ENCODE data around the gene NTSR1.

The NTSR1 gene

DNA sequence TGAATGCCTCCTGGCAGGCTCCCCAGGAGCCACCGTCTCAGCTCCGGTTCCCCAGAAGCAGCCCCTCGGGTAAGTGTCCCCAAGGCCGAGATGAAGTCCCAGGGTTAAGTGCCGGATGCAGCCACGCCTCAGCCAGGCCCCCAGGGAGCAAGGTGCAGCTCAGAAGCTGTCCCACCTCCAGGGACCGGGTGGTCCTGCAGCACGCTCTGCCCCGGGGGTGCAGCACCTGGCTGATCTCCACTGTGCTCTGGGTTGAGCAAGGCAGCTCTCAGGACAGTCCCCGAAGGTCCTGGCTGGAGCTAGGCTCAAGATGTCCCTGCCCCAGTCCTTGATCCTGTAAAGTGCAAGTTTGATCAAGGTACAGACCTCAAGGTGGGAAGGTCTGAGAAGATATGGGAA lies 15.1 kb upstream of the NTSR1 start:
- no peak for DNase-seq (ENCODE audit: low read depth in 2 of 2)

- no peak for DNase-seq (ENCODE audit: low read depth in 2 of 2)
Observed at GRCh38 chr20:62694106-62694505, 14.5 kb upstream of the NTSR1 start.

DNA sequence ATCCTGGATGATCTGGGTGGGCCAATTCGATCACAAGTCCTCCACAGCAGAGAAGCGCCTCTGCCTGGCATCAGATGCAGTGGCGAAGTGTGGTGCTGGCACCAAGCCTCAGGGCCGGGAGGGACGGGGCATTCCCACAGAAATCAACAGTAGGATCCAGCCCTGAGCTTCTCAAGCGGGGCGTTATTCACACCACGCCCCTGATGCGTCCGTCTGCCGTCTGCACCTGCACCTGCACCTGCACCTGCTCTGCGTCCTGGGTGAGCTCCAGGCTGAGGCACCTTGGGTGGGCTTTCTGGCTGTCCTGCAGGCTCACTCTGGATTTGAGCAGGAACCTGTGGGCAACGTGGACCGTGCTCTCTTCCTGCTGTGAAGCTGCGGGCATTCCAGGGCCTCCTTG lies 13.8 kb upstream of the NTSR1 start:
- DNase-seq (ENCODE audit: low read depth in 2 of 2) = no peak

- DNase-seq (ENCODE audit: low read depth in 2 of 2) = no peak
Observed at GRCh38 chr20:62695448-62696414, 12.9 kb upstream of the NTSR1 start.

DNA sequence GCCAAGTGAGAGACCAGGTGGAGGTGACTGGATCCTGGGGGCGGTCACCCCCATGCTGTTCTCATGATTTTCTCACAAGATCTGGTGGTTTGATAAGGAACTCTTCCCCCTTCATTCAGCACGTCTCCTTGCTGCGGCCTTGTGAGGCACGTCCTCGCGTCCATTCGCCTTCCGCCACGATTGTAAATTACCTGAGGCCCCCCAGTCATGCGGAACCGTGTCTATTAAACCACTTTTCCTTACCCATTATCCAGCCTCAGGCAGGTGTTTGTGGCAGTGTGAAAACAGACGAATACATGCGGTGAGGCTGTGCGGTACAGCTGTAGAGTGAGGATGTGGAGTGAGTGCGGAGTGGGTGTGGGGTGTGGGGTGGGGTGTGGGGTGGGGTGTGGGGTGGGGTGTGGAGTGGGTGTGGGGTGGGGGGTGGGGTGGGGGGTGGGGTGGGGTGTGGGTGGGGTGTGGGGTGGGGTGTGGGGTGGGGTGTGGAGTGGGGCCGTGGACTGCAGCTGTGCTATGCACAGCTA lies 12.1 kb upstream of the NTSR1 start:
- no peak for DNase-seq (ENCODE audit: low read depth in 2 of 2)

- DNase-seq (ENCODE audit: low read depth in 2 of 2) = no peak
Observed at GRCh38 chr20:62696989-62697388, 11.6 kb upstream of the NTSR1 start.

- no peak for DNase-seq (ENCODE audit: low read depth in 2 of 2)
Observed at GRCh38 chr20:62697468-62697912, 11.1 kb upstream of the NTSR1 start.

DNA sequence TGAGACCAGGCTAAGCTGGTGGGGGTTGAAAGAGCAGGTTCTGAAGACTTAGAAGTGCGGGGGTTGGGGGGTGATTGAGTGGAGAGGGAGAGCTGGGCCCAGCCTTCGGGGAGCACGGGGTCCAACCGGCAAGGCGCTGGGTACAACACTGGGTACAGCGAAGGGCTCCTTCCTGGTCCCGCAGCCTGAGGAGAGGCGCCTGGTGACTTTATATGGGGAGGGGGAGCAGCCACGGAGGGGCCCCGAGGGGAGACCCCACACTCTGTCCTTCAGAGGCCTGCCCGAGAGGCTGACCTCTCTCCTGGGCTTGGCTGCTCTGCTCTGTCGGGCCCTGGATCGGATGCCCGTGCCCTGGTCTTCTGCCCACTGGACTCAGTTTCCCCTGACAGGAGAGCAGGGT lies 10.4 kb upstream of the NTSR1 start:
- DNase-seq (ENCODE audit: low read depth in 2 of 2) = no peak

DNA sequence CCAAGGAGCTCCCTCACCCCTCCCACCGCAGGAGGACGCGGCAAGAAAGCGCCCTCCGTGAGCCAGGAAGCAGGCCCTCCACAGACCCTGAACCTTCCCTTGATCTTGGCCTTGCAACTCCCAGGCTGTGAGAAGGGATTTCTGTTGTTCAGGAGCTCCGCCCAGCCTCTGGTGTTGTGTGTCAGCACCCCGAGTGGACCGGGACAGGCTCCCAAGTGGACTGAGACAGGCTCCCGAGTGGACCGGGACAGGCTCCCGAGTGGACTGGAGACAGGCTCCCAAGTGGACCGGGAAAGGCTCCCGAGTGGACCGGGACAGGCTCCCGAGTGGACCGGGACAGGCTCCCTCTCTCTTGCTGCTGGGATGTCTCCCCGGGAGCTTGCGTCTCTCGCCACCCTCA lies 9.3 kb upstream of the NTSR1 start:
- no peak for DNase-seq (ENCODE audit: low read depth in 2 of 2)

GRCh38 chr20:62699741-62700140 lies 8.9 kb upstream of the NTSR1 start:
- no peak for DNase-seq (ENCODE audit: low read depth in 2 of 2)

GRCh38 chr20:62700261-62700930 lies 8.2 kb upstream of the NTSR1 start:
- DNase-seq (ENCODE audit: low read depth in 2 of 2) = no peak

DNA sequence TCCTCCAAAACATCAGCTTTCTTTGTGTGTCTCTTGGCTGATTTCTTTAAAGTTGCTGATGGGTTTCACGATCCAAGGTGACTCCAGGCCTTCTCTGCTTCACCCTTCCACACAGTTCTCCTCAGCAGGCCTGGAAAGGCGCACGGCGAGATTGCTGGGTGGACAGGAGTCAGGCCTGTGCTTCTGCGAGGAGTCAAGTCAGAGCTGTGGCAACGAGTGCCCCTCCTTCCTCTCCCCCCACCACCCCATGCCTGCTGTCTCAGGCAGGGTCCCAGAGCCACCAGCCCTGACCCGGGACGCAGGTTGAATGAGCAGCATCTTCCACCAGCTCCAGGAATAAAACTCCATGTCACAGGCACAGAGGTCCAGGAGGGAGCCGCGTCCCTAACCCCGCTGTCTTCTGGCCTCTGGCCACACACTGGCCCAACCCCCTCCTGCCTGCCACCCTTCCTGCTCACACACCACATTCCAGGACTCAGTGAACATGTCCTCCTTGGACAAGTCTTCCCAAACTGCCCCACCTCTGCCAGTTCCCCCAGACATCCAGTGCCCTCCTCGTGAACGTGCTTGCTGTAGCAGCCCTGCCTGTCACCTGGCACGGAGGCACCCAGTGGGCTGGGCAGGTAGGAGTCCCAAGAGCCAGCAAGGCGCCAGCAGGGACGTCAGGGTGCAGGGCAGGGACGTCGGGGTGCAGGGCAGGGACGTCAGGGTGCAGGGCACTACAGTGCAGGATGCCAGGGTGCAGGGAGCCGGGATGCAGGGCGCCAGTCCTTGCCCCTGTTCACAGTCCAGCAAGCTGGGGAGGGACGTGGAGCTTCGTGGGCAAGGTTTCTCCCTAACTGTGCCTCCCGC lies 7.2 kb upstream of the NTSR1 start:
- no peak for DNase-seq (ENCODE audit: low read depth in 2 of 2)

DNA sequence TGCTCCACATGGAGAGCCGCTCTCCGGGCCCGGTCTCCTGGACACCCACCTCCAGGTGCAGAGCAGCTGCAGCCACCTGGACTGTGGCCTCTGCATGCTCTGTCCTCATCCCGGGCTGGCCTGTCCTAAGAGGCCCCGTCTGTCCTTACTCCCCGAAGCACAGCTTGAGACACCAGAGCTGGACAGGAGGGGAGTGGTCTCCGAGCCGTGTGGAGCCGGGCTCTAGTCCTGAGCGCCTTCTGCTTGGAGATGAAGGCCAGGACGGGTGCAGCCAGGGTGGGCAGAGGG lies 6.7 kb upstream of the NTSR1 start:
- DNase-seq (ENCODE audit: low read depth in 2 of 2) = no peak

DNA sequence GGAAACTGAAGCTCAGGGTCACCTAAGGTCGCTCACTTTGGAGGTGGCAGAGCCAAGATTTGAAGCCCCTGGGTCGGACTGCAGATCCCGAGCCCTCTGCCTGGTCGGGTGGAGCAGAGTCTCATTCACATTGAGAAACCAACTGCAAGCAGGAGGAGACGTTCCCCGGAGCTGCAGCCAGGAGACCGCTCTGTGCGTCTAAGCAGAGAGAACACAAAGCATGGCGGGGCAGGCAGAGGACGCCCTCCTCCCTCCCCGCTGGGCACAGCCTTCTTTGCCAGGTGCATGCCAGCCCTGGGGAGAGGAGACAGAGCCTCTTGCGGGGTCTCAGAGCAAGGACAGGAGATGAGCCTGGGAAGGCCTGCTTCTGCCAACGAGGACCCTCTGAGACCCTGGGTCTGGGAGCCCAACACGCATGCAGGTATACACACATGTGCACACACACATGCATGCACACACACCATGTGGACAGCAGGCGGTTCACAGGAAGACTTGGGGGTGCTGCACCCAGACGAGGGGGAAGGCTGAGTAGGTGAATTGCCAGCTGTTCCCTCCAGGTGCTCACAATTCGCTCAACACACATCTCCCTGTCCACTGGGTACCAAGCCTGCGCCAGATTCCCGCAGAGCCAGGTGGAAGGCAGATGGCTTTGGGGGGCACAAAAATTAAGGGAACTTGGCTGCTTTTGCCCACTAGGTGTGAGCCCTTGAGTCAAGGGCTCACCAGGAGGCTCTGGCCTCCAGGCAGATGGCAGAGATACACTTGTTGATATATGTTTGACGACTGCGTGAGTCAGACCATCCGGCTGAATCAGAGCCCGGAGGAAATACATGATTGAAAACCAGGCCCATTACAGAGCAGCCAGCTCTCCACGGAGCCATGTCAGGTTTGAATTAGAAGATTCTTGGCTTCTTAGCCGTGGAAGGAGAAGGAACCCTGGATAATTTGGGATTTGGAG lies 5.5 kb upstream of the NTSR1 start:
- DNase-seq (ENCODE audit: low read depth in 2 of 2) = no peak

DNA sequence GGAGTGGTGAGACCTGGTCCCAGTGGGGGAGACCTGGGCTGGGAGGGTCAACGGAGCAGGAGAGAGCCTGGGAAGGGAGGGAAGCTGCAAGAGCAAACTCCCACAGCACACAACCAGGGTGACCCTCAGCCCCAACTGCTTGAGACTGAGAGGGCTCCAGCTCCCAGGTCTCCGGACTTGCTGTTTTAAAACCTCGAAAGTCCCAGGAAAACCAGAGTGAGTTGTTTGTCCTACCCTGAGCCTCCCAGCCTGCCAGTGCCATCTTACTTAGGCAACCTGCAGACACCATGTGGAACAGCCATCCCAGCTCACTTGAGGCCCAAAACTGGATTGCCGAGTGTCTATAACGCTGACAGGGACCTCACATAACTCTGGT lies 4.8 kb upstream of the NTSR1 start:
- no peak for DNase-seq (ENCODE audit: low read depth in 2 of 2)

DNA sequence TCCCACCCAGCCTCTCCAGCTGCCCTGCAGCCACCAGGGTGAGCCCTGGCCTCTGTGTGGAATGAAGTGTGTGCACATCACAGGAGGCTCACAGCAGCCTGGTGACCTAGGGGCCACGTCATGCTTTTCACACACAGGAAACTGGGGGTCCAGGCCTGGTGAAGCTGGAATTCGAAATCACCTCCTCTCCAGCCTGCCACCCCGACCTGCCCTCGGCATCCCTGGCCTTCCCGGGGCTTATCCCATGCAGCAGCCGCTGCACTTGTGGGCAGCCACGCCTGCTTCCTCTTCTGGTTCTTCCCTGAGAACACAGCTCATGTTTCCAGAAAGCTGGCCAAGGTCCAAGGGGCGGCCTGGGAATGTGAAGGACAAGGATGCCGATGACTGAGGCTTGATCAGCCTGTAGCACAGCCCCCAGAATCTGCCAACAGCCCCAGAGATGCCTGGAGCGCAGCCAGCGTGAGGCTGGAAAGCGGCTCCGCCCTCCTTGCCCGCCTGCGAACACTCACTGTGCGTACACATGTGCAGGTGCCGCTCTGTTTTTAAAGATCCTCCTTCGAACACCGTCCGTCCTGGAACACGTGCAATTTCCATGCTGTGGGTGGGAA lies 4.2 kb upstream of the NTSR1 start:
- no peak for DNase-seq (ENCODE audit: low read depth in 2 of 2)

GRCh38 chr20:62705627-62706026 lies 3.0 kb upstream of the NTSR1 start:
- DNase-seq (ENCODE audit: low read depth in 2 of 2) = no peak

DNA sequence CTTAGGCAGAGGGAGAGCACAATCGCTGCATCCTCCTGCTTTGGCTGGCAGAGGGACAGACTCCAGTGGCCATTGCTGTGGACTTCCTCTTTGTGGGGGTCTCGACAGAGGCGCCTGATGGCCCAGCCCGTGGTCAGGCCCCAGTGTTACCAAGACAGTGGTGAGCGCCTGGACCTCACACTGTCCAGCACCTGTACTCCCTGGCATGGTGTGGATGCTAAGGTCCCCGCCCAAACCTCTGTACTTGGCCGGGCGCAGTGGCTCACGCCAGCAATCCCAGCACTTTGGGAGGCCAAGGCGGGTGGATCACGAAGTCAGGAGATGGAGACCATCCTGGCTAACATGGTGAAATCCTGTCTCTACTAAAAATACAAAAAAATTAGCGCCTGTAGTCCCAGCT lies 2.3 kb upstream of the NTSR1 start:
- DNase-seq (ENCODE audit: low read depth in 2 of 2) = no peak

DNA sequence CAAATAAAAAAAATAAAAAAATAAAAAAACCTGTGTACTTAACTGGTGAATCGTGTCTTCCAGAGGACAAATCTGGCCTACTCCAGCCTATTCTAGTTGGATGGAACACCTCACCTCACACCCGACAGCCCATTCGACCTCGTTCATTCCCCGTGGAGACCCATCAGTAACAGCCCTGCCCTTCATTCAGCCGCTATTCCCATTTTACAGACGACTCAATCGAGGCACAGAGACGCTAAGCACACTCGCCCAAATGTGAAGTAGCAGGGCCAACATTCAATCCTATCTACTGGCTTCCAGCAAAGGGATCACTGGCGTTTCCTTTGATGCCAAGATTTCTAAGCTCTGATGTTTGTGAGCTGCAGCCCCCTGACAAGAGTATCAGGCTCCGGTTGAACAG lies 1.8 kb upstream of the NTSR1 start:
- no peak for DNase-seq (ENCODE audit: low read depth in 2 of 2)

DNA sequence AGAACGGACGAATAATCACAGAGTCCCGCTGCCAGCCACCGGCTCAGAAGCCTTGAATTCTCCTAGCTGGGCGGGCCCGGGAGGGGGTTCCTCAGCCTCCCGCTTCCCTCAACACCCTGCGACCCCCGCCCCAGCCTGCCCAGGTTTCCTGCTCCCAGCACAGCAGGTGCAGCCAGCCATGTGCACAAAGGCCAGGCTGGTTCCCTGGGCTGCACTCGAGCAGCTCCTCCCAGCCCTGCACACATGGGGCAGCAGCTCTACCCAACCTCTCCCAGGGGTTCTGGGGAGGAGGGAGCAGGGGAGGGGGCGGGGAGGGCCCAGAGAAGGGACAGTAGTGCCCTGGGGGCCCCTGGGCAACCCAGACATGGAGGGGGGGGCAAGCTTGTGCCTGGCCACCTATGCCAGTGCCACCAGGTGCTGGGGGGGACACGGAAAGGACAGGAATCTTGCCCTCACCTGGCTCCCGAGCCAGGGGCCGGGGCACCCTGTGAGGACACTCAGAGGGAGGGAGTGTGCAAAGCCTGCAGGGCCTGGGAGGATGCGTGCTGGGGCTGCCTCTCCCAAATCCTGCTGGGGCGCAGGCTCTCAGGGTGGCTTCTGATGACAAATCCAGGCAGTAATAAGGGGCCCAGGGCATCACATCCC lies 1.2 kb upstream of the NTSR1 start:
- no peak for DNase-seq (ENCODE audit: low read depth in 2 of 2)
